PFSK-1 (cell line): Measurements from ENCODE around the gene CCDC110.

Experiments used
- POLR2AphosphoS5 ChIP-seq: IDR thresholded peaks from 2 replicates; pipeline ENCODE4 v1.6.1; 2012; ENCODE audit warnings: low read depth, mild to moderate bottlenecking, control low read depth, low read length, moderate library complexity
- REST ChIP-seq, 2 experiments: IDR thresholded peaks; 2 replicates each; pipeline versions ENCODE4 v1.6.1 to v1.8.0; 2011 to 2012; ENCODE audit warnings: low read depth in 2 of 2, low read length in 2 of 2, control low read depth in 1 of 2, inconsistent platforms in 1 of 2, mild to moderate bottlenecking in 1 of 2, moderate library complexity in 1 of 2; ENCODE audit not compliant: insufficient read depth in 1 of 2
- SIN3A ChIP-seq: IDR thresholded peaks from 2 replicates; pipeline ENCODE4 v1.6.1; 2012; ENCODE audit warnings: mild to moderate bottlenecking, low read length, moderate library complexity, borderline replicate concordance; ENCODE audit not compliant: insufficient read depth
- TAF1 ChIP-seq: IDR thresholded peaks from 2 replicates; pipeline ENCODE4 v1.6.1; 2012; ENCODE audit warnings: low read length, control low read depth, borderline replicate concordance; ENCODE audit not compliant: insufficient read depth

- TF ChIP-seq REST (IDR thresholded peaks at IDR 0.05; ENCODE audit: insufficient read depth in 1 of 2, low read depth in 2 of 2, low read length in 2 of 2) = no peak
- no peak for TF ChIP-seq TAF1
- TF ChIP-seq POLR2AphosphoS5 = no peak
- no peak for TF ChIP-seq SIN3A
These were observed 29.0 kb upstream of the CCDC110 start for GRCh38 chr4:185500576-185500975.
